Measurements from ENCODE around the gene TIAM2. TPM values are rescaled to one million over a fixed set of nuclear protein-coding genes. Genes with fewer than 3 reads are reported as not detected.
A peak's percentile ranks its signal among the peaks of the same experiment; 100 is the strongest.

The TIAM2 gene
- polyA plus RNA-seq, 4 donors: 7.8 to 34.4 (median 17.3) TPM

DNA sequence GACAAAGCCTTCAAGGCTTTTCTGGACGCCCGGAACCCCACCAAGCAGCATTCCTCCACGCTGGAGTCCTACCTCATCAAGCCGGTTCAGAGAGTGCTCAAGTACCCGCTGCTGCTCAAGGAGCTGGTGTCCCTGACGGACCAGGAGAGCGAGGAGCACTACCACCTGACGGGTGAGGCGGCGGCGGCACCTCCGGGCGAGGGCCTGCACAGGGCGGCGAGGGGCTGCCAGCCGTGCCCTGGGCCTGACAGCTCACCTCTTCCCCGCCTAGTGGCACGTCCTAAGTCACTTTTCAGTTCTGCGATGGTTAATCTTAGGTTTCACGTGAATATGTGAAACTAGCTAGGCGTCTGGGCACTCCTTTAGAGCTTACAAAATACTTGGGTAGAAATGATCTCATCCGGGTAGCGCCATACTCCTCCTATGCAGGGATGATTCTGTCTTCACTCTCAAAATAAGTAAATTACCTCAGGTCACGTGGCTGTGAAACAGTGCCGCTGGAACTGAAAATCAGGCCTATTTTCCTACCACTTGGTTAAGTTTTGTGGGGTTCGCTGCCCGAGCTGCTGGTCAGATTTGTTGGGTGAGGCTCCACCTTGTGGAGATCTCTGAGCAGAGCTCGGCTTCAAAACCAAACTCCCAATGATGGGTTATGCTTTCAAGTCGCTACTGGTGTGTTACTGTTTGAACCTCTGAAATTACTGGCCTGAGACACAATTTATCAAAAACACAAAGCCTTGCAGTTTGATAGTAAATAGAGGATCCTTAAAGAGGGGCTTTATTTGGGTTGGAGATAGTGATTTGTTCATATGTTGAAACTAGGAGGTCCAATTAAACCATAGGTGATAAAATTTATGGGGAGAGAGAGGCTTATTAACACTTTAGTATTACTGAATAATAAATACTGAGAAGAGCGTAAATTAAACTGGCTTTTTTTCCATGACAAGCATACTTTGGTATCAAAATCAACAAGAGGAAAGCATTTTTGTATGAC, 253.2 kb downstream of the TIAM2 start:
- Histone ChIP-seq H3K4me1 (ENCODE audit: control insufficient read depth in 3 of 3, insufficient read depth in 2 of 3, low read depth in 1 of 3, low read length in 2 of 3) (no peaks in the 10 kb centered on the region), H3K27ac (ENCODE audit: low read depth in 1 of 3, low read length in 2 of 3) (no peak overlapping the region), H3K9me3 (ENCODE audit: control insufficient read depth in 2 of 2, insufficient read depth in 1 of 2, low read depth in 1 of 2, low read length in 1 of 2) (no peaks in the 10 kb centered on the region), H3K4me3 (ENCODE audit: low read depth in 1 of 3, low read length in 3 of 3) (no peak overlapping the region), H3K27me3 (ENCODE audit: control insufficient read depth in 3 of 3, insufficient read depth in 3 of 3, low read length in 3 of 3) (no peaks in the 10 kb centered on the region), H3K36me3 (ENCODE audit: control insufficient read depth in 3 of 3, insufficient read depth in 2 of 3, low read depth in 1 of 3, low read length in 3 of 3) (peaks cover 5 to 51% (median 8%) of the 10 kb centered on the region in 3 donors)
- DNase-seq: peak; percentile 26 to 66
- no peak for FAIRE-seq
- WGBS, 3 donors: 81 to 86% (median 84%) methylated on average over 30 of the region's 30 CpGs

DNA sequence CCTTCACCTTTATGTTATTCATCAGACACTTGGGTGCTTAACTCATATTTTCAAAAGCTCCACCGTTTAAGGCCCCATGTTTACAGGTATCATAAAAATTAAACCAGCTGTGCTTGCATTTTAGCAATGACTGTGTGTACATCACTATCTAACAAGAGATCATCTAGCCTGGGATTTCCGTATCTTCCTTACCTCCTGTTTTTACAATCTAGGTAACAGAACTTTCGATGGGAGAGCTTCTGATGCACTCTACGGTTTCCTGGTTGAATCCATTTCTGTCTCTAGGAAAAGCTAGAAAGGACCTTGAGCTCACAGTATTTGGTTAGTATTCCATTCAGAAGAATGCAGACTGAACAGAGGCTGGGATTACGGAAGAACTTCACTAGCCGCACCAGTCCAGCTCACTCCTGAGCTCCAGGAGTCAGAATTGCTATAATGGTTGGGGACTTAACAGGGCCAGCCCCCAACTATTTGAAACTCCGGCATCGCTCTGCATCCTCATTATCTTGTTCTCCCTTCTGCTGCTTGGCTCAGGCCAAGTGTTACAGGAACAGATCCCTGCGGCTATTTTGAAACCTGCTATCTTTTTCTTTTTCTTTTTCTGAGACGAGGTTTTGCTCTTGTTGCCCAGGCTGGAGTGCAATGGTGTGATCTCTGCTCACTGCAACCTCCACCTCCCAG, 255.7 kb downstream of the TIAM2 start:
- FAIRE-seq: no peak
- no peak overlapping the region for H3K27ac ChIP-seq (ENCODE audit: low read depth in 1 of 3, low read length in 2 of 3)

DNA sequence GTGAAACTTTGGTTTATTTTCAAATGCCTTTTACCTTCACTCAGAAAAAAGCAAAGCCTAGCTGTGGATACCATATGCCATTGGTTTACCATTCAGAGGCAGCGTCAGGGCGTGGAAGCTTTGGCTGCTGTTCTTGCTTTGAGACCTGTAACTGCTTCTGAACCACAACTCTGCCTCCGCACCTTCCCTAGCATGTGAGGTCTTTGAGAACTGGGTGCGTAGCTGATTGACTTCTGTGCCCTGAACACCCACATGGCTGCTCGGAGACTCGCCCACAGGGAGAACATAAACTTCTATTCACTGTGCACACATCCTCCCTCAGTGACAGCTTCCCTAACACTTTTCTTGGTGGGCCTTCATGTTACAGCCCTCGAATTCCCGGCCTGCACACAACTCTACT, 257.5 kb downstream of the TIAM2 start:
- no peaks in the 10 kb centered on the region for H3K27me3 ChIP-seq (ENCODE audit: control insufficient read depth in 3 of 3, insufficient read depth in 3 of 3, low read length in 3 of 3)
- H3K9me3 ChIP-seq (ENCODE audit: control insufficient read depth in 2 of 2, insufficient read depth in 1 of 2, low read depth in 1 of 2, low read length in 1 of 2): no peaks in the 10 kb centered on the region
- DNase-seq: no peak
- no peak overlapping the region for H3K27ac ChIP-seq (ENCODE audit: low read depth in 1 of 3, low read length in 2 of 3)
- WGBS, 3 donors: 96 to 97% (median 96%) methylated on average over 8 of the region's 8 CpGs
- FAIRE-seq: no peak
- H3K4me1 ChIP-seq (ENCODE audit: control insufficient read depth in 3 of 3, insufficient read depth in 2 of 3, low read depth in 1 of 3, low read length in 2 of 3): no peaks in the 10 kb centered on the region
- peaks cover 8 to 52% (median 21%) of the 10 kb centered on the region in 3 donors for H3K36me3 ChIP-seq (ENCODE audit: control insufficient read depth in 3 of 3, insufficient read depth in 2 of 3, low read depth in 1 of 3, low read length in 3 of 3)
- no peak overlapping the region for H3K4me3 ChIP-seq (ENCODE audit: low read depth in 1 of 3, low read length in 3 of 3)

More for the DNA sequence above, 255.7 kb downstream of the TIAM2 start:
- no peaks in the 10 kb centered on the region for H3K27me3 ChIP-seq (ENCODE audit: control insufficient read depth in 3 of 3, insufficient read depth in 3 of 3, low read length in 3 of 3)
- WGBS, 3 donors: 89 to 92% (median 89%) methylated on average over 10 of the region's 10 CpGs
- H3K9me3 ChIP-seq (ENCODE audit: control insufficient read depth in 2 of 2, insufficient read depth in 1 of 2, low read depth in 1 of 2, low read length in 1 of 2): no peaks in the 10 kb centered on the region
- peaks cover 5 to 52% (median 20%) of the 10 kb centered on the region in 3 donors for H3K36me3 ChIP-seq (ENCODE audit: control insufficient read depth in 3 of 3, insufficient read depth in 2 of 3, low read depth in 1 of 3, low read length in 3 of 3)
- H3K4me3 ChIP-seq (ENCODE audit: low read depth in 1 of 3, low read length in 3 of 3): no peak overlapping the region
- no peak for DNase-seq
- H3K4me1 ChIP-seq (ENCODE audit: control insufficient read depth in 3 of 3, insufficient read depth in 2 of 3, low read depth in 1 of 3, low read length in 2 of 3): no peaks in the 10 kb centered on the region

DNA sequence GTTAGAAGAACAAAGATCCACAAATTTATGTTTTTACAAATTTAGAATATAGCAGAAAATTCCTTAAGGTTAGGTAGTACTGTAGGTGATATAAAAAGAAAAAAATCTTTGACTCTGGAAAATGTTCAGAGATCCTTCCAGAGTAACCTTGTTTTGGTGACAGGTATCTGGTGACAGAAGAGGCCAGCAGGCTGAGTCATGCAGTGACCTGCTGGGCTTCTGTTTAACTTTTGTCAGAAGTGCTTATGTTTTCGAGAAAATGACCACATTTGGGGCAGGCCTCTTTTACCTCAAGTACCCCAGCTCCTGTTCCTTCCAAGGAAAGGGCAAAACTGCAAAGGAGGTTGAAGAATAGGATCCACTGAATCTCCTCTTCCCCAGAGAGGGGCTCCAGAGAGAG, 258.2 kb downstream of the TIAM2 start:
- FAIRE-seq (no peak), DNase-seq (no peak)
- WGBS, 3 donors: 57 to 83% (median 70%) methylated on average over 1 of the region's 1 CpG
- Histone ChIP-seq H3K27me3 (ENCODE audit: control insufficient read depth in 3 of 3, insufficient read depth in 3 of 3, low read length in 3 of 3) (no peaks in the 10 kb centered on the region), H3K4me3 (ENCODE audit: low read depth in 1 of 3, low read length in 3 of 3) (no peak overlapping the region), H3K4me1 (ENCODE audit: control insufficient read depth in 3 of 3, insufficient read depth in 2 of 3, low read depth in 1 of 3, low read length in 2 of 3) (no peaks in the 10 kb centered on the region), H3K9me3 (ENCODE audit: control insufficient read depth in 2 of 2, insufficient read depth in 1 of 2, low read depth in 1 of 2, low read length in 1 of 2) (no peaks in the 10 kb centered on the region), H3K27ac (ENCODE audit: low read depth in 1 of 3, low read length in 2 of 3) (no peak overlapping the region), H3K36me3 (ENCODE audit: control insufficient read depth in 3 of 3, insufficient read depth in 2 of 3, low read depth in 1 of 3, low read length in 3 of 3) (peaks cover 6 to 53% (median 27%) of the 10 kb centered on the region in 3 donors)

DNA sequence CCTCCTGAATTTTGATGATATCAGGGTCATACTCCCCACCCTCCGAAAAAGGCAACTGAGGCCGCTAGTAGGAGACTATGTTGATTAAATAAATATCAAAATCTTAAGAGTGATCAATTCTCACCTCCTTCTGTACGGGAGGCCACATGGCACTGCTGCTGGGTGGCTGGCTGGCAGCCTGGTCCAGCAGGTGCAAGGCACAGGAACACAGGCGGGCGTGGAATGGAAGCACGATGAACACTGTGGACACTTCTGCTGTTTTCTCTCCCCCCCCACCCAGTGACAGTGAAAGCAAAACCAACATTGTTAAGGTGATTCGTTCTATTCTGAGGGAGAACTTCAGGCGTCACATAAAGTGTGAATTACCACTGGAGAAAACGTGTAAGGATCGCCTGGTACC, 259.0 kb downstream of the TIAM2 start:
- peaks cover 6 to 56% (median 27%) of the 10 kb centered on the region in 3 donors for H3K36me3 ChIP-seq (ENCODE audit: control insufficient read depth in 3 of 3, insufficient read depth in 2 of 3, low read depth in 1 of 3, low read length in 3 of 3)
- no peaks in the 10 kb centered on the region for H3K27me3 ChIP-seq (ENCODE audit: control insufficient read depth in 3 of 3, insufficient read depth in 3 of 3, low read length in 3 of 3)
- DNase-seq (no peak), FAIRE-seq (no peak)
- no peak overlapping the region for H3K27ac ChIP-seq (ENCODE audit: low read depth in 1 of 3, low read length in 2 of 3)
- H3K4me3 ChIP-seq (ENCODE audit: low read depth in 1 of 3, low read length in 3 of 3): no peak overlapping the region
- 62 to 86% (median 71%) methylated on average over 10 of the region's 10 CpGs for whole genome bisulfite sequencing, 3 donors
- no peaks in the 10 kb centered on the region for H3K9me3 ChIP-seq (ENCODE audit: control insufficient read depth in 2 of 2, insufficient read depth in 1 of 2, low read depth in 1 of 2, low read length in 1 of 2)
- H3K4me1 ChIP-seq (ENCODE audit: control insufficient read depth in 3 of 3, insufficient read depth in 2 of 3, low read depth in 1 of 3, low read length in 2 of 3): no peaks in the 10 kb centered on the region

DNA sequence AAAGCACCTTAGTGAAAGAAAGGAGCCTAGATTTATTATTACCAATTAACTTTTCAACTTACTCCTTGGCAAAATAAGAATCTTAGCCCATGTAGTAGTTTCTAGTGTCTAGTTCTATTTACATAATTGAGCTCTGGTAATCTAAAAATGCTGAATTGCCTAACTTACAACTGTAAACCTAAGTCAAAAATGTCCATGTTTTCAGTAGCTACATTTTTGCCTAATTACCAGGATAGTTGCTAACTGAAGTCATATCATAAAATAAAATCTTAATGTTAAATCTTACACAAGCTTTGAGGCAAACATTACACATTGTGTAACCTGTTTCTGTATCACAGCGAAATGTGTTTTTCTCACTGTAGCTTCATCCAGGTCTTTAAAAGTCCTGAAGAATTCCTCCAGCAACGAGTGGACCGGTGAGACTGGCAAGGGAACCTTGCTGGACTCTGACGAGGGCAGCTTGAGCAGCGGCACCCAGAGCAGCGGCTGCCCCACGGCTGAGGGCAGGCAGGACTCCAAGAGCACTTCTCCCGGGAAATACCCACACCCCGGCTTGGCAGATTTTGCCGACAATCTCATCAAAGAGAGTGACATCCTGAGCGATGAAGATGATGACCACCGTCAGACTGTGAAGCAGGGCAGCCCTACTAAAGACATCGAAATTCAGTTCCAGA, 261.1 kb downstream of the TIAM2 start:
- Histone ChIP-seq H3K4me3 (ENCODE audit: low read depth in 1 of 3, low read length in 3 of 3) (no peak overlapping the region), H3K27ac (ENCODE audit: low read depth in 1 of 3, low read length in 2 of 3) (no peak overlapping the region), H3K9me3 (ENCODE audit: control insufficient read depth in 2 of 2, insufficient read depth in 1 of 2, low read depth in 1 of 2, low read length in 1 of 2) (no peaks in the 10 kb centered on the region), H3K27me3 (ENCODE audit: control insufficient read depth in 3 of 3, insufficient read depth in 3 of 3, low read length in 3 of 3) (no peaks in the 10 kb centered on the region), H3K4me1 (ENCODE audit: control insufficient read depth in 3 of 3, insufficient read depth in 2 of 3, low read depth in 1 of 3, low read length in 2 of 3) (no peaks in the 10 kb centered on the region), H3K36me3 (ENCODE audit: control insufficient read depth in 3 of 3, insufficient read depth in 2 of 3, low read depth in 1 of 3, low read length in 3 of 3) (peaks cover 6 to 53% (median 29%) of the 10 kb centered on the region in 3 donors)
- DNase-seq (no peak), FAIRE-seq (no peak)
- 86 to 87% (median 87%) methylated on average over 13 of the region's 13 CpGs for WGBS, 3 donors

DNA sequence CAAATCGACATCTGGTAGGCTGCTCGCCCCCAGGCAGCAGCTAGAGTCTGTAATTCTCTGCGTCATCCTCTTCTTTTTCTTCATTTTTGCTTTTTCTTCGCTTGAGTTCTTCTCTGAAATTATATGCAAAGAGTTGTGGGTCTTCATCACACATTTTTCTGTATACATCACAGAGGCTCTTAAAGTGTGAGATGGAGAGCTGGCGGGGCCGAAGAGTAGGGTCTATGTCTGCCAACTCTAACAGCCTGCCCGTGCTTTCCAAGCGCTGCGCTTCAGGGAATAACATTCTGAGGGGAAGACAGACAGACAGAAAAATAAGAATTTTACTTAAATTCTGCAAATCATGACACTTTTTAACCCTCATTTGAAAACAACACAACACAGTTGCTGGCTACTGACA, 262.7 kb downstream of the TIAM2 start:
- FAIRE-seq (no peak), DNase-seq (no peak)
- H3K9me3 ChIP-seq (ENCODE audit: control insufficient read depth in 2 of 2, insufficient read depth in 1 of 2, low read depth in 1 of 2, low read length in 1 of 2): no peaks in the 10 kb centered on the region
- H3K27ac ChIP-seq (ENCODE audit: low read depth in 1 of 3, low read length in 2 of 3): no peak overlapping the region
- H3K27me3 ChIP-seq (ENCODE audit: control insufficient read depth in 3 of 3, insufficient read depth in 3 of 3, low read length in 3 of 3): no peaks in the 10 kb centered on the region
- 89 to 98% (median 96%) methylated on average over 9 of the region's 9 CpGs for WGBS, 3 donors
- H3K4me3 ChIP-seq (ENCODE audit: low read depth in 1 of 3, low read length in 3 of 3): no peak overlapping the region
- H3K36me3 ChIP-seq (ENCODE audit: control insufficient read depth in 3 of 3, insufficient read depth in 2 of 3, low read depth in 1 of 3, low read length in 3 of 3): peaks cover 4 to 45% (median 26%) of the 10 kb centered on the region in 3 donors
- H3K4me1 ChIP-seq (ENCODE audit: control insufficient read depth in 3 of 3, insufficient read depth in 2 of 3, low read depth in 1 of 3, low read length in 2 of 3): no peaks in the 10 kb centered on the region

- 95 to 97% (median 96%) methylated on average over 3 of the region's 3 CpGs for WGBS, 3 donors
- no peaks in the 10 kb centered on the region for H3K4me1 ChIP-seq (ENCODE audit: control insufficient read depth in 3 of 3, insufficient read depth in 2 of 3, low read depth in 1 of 3, low read length in 2 of 3)
- H3K27ac ChIP-seq (ENCODE audit: low read depth in 1 of 3, low read length in 2 of 3): no peak overlapping the region
- no peak overlapping the region for H3K4me3 ChIP-seq (ENCODE audit: low read depth in 1 of 3, low read length in 3 of 3)
- DNase-seq: no peak
- no peaks in the 10 kb centered on the region for H3K9me3 ChIP-seq (ENCODE audit: control insufficient read depth in 2 of 2, insufficient read depth in 1 of 2, low read depth in 1 of 2, low read length in 1 of 2)
- no peak for FAIRE-seq
- H3K27me3 ChIP-seq (ENCODE audit: control insufficient read depth in 3 of 3, insufficient read depth in 3 of 3, low read length in 3 of 3): no peaks in the 10 kb centered on the region
- peaks cover 3 to 42% (median 22%) of the 10 kb centered on the region in 3 donors for H3K36me3 ChIP-seq (ENCODE audit: control insufficient read depth in 3 of 3, insufficient read depth in 2 of 3, low read depth in 1 of 3, low read length in 3 of 3)
Measured at GRCh38 chr6:155259204-155259603, 264.1 kb downstream of the TIAM2 start.
